Tibial nerve (tissue), 4 donors: ENCODE measurements around the gene ENOX1. TPM values are rescaled to one million over a fixed set of nuclear protein-coding genes. Genes with fewer than 3 reads are reported as not detected.

Source experiments
- DNase-seq, 2 donors: peaks; one replicate each; pipeline ENCODE4 v3.0.0-alpha.2; 2019; ENCODE audit warnings: low spot score in 2 of 2
- H3K27ac ChIP-seq, 4 donors: fragments of 200-600 bp; sonication (generic) in 3 of 4; one replicate each; pipeline ENCODE4 v1.5.1; 2017 to 2019; ENCODE audit warnings: mild to moderate bottlenecking in 1 of 4
- H3K27me3 ChIP-seq, 2 donors: fragments of 200-600 bp; sonication (generic) in 1 of 2; one replicate each; pipeline versions ENCODE4 v1.5.1 to v1.6.0; 2017 to 2019
- H3K36me3 ChIP-seq, 3 donors: fragments of 200-600 bp; sonication (generic); one replicate each; pipeline ENCODE4 v1.5.1; 2018 to 2019
- H3K4me1 ChIP-seq, 4 donors: fragments of 200-600 bp; sonication (generic) in 3 of 4; one replicate each; pipeline ENCODE4 v1.5.1; 2017 to 2019
- H3K4me3 ChIP-seq, 4 donors: fragments of 200-600 bp; sonication (generic) in 3 of 4; one replicate each; pipeline ENCODE4 v1.5.1; 2017 to 2019; ENCODE audit warnings: mild to moderate bottlenecking in 1 of 4, moderate library complexity in 1 of 4
- H3K9me3 ChIP-seq, 4 donors: fragments of 200-600 bp; sonication (generic) in 3 of 4; one replicate each; pipeline ENCODE4 v1.5.1; 2017 to 2019
- CTCF ChIP-seq, 5 experiments: fragments of 200-600 bp in 3 of 5; fragments of 450-650 bp in 2 of 5; sonication (generic) in 3 of 5; IDR thresholded peaks; one replicate each; pipeline ENCODE4 v1.5.1; 2016 to 2019; ENCODE audit warnings: antibody characterized with exemption in 5 of 5, mild to moderate bottlenecking in 3 of 5, moderate library complexity in 2 of 5
- EP300 ChIP-seq, 2 donors: sonication (generic); formaldehyde crosslinking; IDR thresholded peaks; one replicate each; pipeline ENCODE4 v1.6.1; 2017; ENCODE audit warnings: antibody characterized with exemption in 2 of 2, mild to moderate bottlenecking in 1 of 2
- POLR2A ChIP-seq, 2 donors: fragments of 450-650 bp; IDR thresholded peaks; one replicate each; pipeline ENCODE4 v1.6.1; 2017; ENCODE audit warnings: antibody characterized with exemption in 2 of 2, mild to moderate bottlenecking in 2 of 2, moderate library complexity in 2 of 2
- WGBS, 2 donors: methylation state at CpG; one replicate each; pipeline ENCODE4 v1.1.5; 2018; 5-methylcytosine and 5-hydroxymethylcytosine counted together
- total RNA-seq, 4 donors: library from RNA; depleted of rRNA; stranded (reverse); fragments of >200 nt; gene quantifications; one replicate each; pipeline ENCODE4 v1.1.0, GENCODE V29; 2016

The ENOX1 gene
- total RNA-seq, 4 donors from 2014 or later: 2.6 to 8.2 (median 4.6) TPM

DNA sequence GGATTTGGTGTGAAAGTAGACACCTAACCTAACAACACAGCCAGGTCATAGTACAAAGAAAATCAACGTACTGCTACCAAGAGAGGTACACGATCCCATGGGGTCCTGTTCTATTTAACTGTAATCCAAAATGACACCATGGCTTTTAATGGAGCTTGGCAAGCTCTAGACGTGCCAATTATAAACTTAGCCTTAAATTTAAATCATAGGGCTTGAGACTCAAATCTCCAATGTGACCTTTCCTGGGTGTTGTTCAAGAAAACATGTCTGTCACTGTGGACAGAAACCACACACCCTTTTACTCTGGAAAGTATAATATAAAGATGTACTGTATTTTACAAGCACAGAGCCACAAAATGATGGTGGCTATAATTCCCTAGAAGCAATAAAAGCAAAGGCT lies 299.3 kb downstream of the ENOX1 start:
- Histone ChIP-seq H3K4me1 (no peaks in the 10 kb centered on the region), H3K27ac (no peak overlapping the region), H3K27me3 (no peaks in the 10 kb centered on the region), H3K4me3 (no peak overlapping the region), H3K9me3 (no peaks in the 10 kb centered on the region), H3K36me3 (no peaks in the 10 kb centered on the region)
- TF ChIP-seq EP300 (IDR thresholded peaks at IDR 0.05) (no peak), POLR2A (IDR thresholded peaks at IDR 0.05) (no peak), CTCF (IDR thresholded peaks at IDR 0.05) (no peak)
- 70 to 77% methylated on average over 3 of the region's 3 CpGs for WGBS, 2 donors
- DNase-seq: no peak

DNA sequence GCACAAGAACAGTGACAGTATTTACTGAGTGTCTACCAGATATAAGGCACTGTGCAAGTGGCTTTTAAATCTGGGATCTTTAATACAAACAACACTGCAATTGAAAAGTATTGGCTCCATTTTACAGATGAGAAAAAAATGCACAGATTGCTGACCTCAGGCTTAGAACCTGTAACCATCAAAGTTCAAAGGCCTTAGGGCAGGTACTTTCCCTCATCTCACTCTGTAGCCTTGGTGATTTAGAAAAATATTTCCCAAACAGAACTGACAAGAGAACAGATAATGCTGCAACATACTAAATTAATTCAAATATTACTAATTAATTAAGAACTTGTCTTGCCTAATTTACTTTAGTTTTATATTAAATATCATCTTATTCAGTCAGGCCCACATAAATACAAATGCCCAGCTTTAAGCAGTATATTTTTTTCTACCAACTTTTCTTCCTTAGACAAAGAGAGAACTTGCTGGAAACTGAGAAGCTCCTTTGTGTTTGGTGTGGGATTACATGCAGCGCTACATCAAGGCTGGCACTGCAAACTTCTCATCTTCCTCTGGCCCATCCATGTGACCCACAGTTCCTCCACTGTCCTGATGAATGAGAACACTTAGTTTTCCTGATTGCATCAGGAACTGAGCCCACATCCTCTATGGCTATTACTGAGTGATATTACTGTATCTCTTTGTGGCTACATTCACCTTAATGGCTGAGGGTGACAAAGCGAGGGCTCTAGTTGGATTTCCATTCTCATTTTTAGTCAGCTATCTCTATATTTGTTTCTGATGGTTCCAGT lies 302.1 kb downstream of the ENOX1 start:
- no peaks in the 10 kb centered on the region for H3K4me1 ChIP-seq
- H3K27me3 ChIP-seq: no peaks in the 10 kb centered on the region
- H3K36me3 ChIP-seq: no peaks in the 10 kb centered on the region
- 76 to 84% methylated on average over 2 of the region's 2 CpGs for WGBS, 2 donors
- no peak overlapping the region for H3K27ac ChIP-seq
- TF ChIP-seq CTCF (IDR thresholded peaks at IDR 0.05): no peak
- TF ChIP-seq POLR2A (IDR thresholded peaks at IDR 0.05): no peak
- TF ChIP-seq EP300 (IDR thresholded peaks at IDR 0.05): peak in 1 of 2 donors; percentile 65
- DNase-seq: peak; percentile 13 to 27
- H3K9me3 ChIP-seq: no peaks in the 10 kb centered on the region
- H3K4me3 ChIP-seq: no peak overlapping the region

DNA sequence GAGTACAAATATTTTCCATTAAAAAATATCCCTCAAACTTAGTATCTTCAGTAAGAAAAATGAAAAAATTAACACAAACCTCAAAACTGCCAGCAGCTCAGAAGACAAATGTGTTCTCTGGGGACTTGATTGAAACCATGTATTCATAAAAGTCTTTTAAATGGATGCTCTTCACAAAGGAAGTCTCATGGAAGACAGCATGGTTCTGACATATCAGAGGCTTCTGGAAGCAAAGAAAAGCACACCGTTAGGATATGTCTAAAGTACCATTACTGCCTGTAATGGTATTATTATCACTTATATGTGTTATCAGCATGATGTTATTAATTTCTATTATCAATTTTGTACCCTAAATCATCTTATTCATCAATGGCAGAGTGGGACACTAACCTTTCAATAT lies 302.8 kb downstream of the ENOX1 start:
- H3K4me3 ChIP-seq: no peak overlapping the region
- no peaks in the 10 kb centered on the region for H3K36me3 ChIP-seq
- no peaks in the 10 kb centered on the region for H3K9me3 ChIP-seq
- no peaks in the 10 kb centered on the region for H3K27me3 ChIP-seq
- WGBS, 2 donors: 83 to 96% methylated on average over 1 of the region's 1 CpG
- no peak for DNase-seq
- no peaks in the 10 kb centered on the region for H3K4me1 ChIP-seq
- TF ChIP-seq POLR2A (IDR thresholded peaks at IDR 0.05): no peak
- TF ChIP-seq CTCF (IDR thresholded peaks at IDR 0.05): no peak
- no peak for TF ChIP-seq EP300 (IDR thresholded peaks at IDR 0.05)
- no peak overlapping the region for H3K27ac ChIP-seq

GRCh38 chr13:43482641-43483040 lies 304.1 kb downstream of the ENOX1 start:
- Histone ChIP-seq H3K4me3 (no peak overlapping the region), H3K9me3 (no peaks in the 10 kb centered on the region), H3K4me1 (no peaks in the 10 kb centered on the region), H3K27me3 (no peaks in the 10 kb centered on the region), H3K36me3 (no peaks in the 10 kb centered on the region), H3K27ac (no peak overlapping the region)
- 89 to 94% methylated on average over 3 of the region's 3 CpGs for WGBS, 2 donors
- TF ChIP-seq CTCF (IDR thresholded peaks at IDR 0.05) (no peak), EP300 (IDR thresholded peaks at IDR 0.05) (no peak), POLR2A (IDR thresholded peaks at IDR 0.05) (no peak)
- no peak for DNase-seq

DNA sequence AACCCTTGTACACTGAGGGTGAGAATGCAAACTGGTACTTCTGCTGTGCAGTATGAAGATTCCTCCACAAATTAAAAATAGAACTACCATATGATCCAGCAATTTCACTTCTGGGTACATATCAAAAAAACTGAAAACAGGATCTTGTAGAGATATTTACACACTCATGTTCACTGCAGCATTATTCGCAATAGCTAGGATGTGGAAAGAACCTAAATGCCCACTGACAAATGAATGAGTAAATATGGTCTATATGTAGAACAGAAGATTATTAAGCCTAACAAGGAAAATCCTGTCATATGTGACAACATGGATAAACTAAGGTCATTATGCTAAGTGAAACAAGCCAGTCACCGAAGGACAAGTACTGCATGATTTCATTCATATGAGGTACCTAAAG lies 304.7 kb downstream of the ENOX1 start:
- H3K9me3 ChIP-seq: no peaks in the 10 kb centered on the region
- TF ChIP-seq EP300 (IDR thresholded peaks at IDR 0.05) (peak in 1 of 2 donors; percentile 43), CTCF (IDR thresholded peaks at IDR 0.05) (no peak), POLR2A (IDR thresholded peaks at IDR 0.05) (no peak)
- no peaks in the 10 kb centered on the region for H3K4me1 ChIP-seq
- H3K4me3 ChIP-seq: no peak overlapping the region
- no peaks in the 10 kb centered on the region for H3K36me3 ChIP-seq
- no peaks in the 10 kb centered on the region for H3K27me3 ChIP-seq
- WGBS, 2 donors: 90 to 91% methylated on average over 2 of the region's 2 CpGs
- no peak overlapping the region for H3K27ac ChIP-seq
- DNase-seq: no peak
